Ovary (tissue), 3 donors: ENCODE measurements around the gene RBM47.
"Not testable (repeated sequence)": the region's sequence is repeated elsewhere in the genome, so short reads cannot be mapped to it uniquely, and the experiment has no call there.

Experiments
- EP300 ChIP-seq: sonication (generic); formaldehyde crosslinking; IDR thresholded peaks from one replicate; pipeline ENCODE4 v1.6.1; 2017; ENCODE audit warnings: antibody characterized with exemption
- POLR2A ChIP-seq: fragments of 450-650 bp; IDR thresholded peaks from one replicate; pipeline ENCODE4 v1.6.1; 2017; ENCODE audit warnings: antibody characterized with exemption, mild to moderate bottlenecking, moderate library complexity
- TF ChIP-seq, protein P1 (sequence below), 3 donors: fragments of 450-650 bp in 2 of 3; fragments of 200-600 bp in 1 of 3; IDR thresholded peaks; one replicate each; pipeline versions ENCODE4 v1.5.1 to v1.8.0; 2016 to 2022; ENCODE audit warnings: antibody characterized with exemption in 3 of 3, mild to moderate bottlenecking in 1 of 3
- donor health status: DM: no; HTN: no; CAD: no.

DNA sequence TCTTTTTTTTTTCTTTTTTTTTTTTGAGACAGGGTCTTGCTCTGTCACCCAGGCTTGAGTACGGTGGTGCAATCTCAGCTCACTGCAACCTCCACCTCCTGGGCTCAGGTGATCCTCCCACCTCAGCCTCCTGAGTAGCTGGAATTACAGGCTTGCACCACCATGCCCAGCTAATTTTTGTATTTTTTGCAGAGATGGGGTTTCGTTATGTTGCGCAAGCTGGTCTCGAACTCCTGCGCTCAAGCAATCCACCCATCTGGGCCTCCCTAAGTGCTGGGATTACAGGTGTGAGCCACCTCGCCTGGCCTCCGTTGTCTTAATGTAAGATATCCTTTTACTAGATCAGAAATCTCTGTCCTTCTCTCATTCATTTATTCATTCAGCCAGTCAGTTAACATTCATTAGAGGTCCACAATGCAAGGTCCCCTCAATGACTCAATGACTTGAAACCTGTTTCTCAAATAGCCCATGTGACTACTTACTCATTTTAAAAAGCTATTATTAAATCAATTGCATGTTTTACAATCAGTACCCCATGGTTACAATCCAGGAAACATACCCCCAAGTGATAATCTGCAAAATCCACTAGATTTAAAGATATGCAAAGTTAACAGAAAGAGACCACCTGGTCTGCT is 68.0 kb downstream of the RBM47 start:
- TF ChIP-seq POLR2A, EP300: not testable (repeated sequence)
- TF ChIP-seq, protein P1, sequence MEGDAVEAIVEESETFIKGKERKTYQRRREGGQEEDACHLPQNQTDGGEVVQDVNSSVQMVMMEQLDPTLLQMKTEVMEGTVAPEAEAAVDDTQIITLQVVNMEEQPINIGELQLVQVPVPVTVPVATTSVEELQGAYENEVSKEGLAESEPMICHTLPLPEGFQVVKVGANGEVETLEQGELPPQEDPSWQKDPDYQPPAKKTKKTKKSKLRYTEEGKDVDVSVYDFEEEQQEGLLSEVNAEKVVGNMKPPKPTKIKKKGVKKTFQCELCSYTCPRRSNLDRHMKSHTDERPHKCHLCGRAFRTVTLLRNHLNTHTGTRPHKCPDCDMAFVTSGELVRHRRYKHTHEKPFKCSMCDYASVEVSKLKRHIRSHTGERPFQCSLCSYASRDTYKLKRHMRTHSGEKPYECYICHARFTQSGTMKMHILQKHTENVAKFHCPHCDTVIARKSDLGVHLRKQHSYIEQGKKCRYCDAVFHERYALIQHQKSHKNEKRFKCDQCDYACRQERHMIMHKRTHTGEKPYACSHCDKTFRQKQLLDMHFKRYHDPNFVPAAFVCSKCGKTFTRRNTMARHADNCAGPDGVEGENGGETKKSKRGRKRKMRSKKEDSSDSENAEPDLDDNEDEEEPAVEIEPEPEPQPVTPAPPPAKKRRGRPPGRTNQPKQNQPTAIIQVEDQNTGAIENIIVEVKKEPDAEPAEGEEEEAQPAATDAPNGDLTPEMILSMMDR (IDR thresholded peaks at IDR 0.05), result not testable (repeated sequence)
